Memory B cell (primary cell): ENCODE measurements around the gene MANEAL.

Experiments used
- ATAC-seq: fragments of 150-1000 bp; cut with Tn5 transposase; 2 replicates; pipeline ENCODE4 v1.10.0; 2021; ENCODE audit warnings: low read depth, mild to moderate bottlenecking, moderate library complexity
- DNase-seq, 2 donors: peaks; one replicate each; pipeline ENCODE4 v3.0.0; 2022; ENCODE audit warnings: low spot score in 2 of 2
- H3K27ac Mint-ChIP-seq: one replicate; pipeline ENCODE4 v1.8.0; 2022; ENCODE audit warnings: mild to moderate bottlenecking, moderate library complexity, mixed read lengths
- H3K27me3 Mint-ChIP-seq: one replicate; pipeline ENCODE4 v1.8.0; 2022; ENCODE audit warnings: mixed read lengths
- H3K36me3 Mint-ChIP-seq: one replicate; pipeline ENCODE4 v1.8.0; 2022; ENCODE audit warnings: mild to moderate bottlenecking, mixed read lengths
- H3K4me1 Mint-ChIP-seq: one replicate; pipeline ENCODE4 v1.8.0; 2022; ENCODE audit warnings: mixed read lengths
- H3K4me3 Mint-ChIP-seq: one replicate; pipeline ENCODE4 v1.8.0; 2022; ENCODE audit warnings: mild to moderate bottlenecking, moderate library complexity, mixed read lengths
- H3K9me3 Mint-ChIP-seq: one replicate; pipeline ENCODE4 v1.8.0; 2022; ENCODE audit warnings: mixed read lengths

MANEAL gene

DNA sequence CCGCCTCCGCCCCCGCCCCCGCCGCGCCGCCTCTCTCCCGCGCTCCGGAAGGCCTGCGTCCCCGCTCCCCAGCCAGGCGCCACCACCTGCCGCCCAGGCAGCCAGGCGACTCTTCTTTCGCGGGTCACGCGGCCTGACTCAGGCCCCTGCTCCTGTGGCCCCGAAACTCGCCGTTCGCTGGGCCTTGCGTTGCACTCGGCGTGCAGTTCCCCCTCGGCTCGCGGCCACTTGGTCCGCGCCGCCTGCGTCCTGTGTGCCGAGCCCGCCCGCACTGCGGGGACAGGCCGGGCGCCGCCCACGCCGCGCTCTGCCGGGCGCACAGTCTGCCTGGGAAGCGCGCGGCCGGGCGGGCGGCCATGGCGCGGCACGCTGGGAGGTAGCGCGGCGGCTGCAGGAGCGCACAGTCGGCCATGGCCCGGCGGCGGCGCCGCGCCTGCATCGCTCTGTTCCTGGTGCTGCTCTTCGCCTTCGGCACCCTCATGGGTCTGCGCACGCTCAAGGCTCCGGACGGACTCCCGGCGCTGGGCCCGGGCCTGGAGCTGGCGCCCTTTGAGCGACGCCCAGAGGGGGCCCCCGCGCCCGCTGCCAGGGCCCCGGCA, at the start of gene MANEAL:
TSS of gene MANEAL (plus strand) at position 75 of the 599 bp plus-strand sequence. CDS start at position 411, 336 bp downstream.
- peaks cover 5% of the 10 kb centered on the region for H3K27me3 Mint-ChIP-seq

GRCh38 chr1:37746806-37747205, 46.8 kb upstream of the MANEAL start:
- no peak for ATAC-seq
- no peak overlapping the region for H3K4me3 Mint-ChIP-seq
- DNase-seq, result no peak
- H3K27me3 Mint-ChIP-seq, result peaks cover 12% of the 10 kb centered on the region
- no peak overlapping the region for H3K27ac Mint-ChIP-seq
- H3K9me3 Mint-ChIP-seq, result peaks cover 4% of the 10 kb centered on the region
- peaks cover 3% of the 10 kb centered on the region for H3K36me3 Mint-ChIP-seq
- no peaks in the 10 kb centered on the region for H3K4me1 Mint-ChIP-seq

More for the DNA sequence above, at the start of gene MANEAL:
- ATAC-seq, result peak; percentile 90
- peak; percentile 36 to 52 for DNase-seq
- H3K4me3 Mint-ChIP-seq, result peak within 1 kb of the TSS; percentile 92
- peaks cover 17% of the 10 kb centered on the region for H3K4me1 Mint-ChIP-seq
- H3K36me3 Mint-ChIP-seq, result peaks cover 6% of the 10 kb centered on the region
- peak within 1 kb of the TSS; percentile 67 for H3K27ac Mint-ChIP-seq
- no peaks in the 10 kb centered on the region for H3K9me3 Mint-ChIP-seq

DNA sequence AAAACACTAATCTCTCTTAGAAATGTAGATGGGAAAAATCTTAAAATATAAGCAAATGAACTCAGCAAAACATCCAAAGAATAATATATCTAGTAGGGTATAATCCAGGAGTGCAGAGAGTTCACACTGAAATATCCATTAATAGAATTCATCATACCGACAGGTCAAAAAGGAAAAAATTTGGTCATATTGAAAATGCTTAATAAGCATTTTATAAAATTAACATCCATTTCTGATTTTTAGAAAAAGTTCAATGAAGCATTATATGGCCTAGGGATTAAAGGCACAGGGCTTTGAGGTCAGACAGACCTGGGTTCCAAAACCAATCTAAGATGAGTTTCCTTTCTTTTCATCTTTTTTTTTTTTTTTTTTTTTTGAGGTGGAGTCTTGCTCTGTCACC, 45.1 kb upstream of the MANEAL start:
- ATAC-seq (no peak), DNase-seq (no peak)
- Mint-ChIP-seq H3K4me1 (peaks cover 7% of the 10 kb centered on the region), H3K27ac (no peak overlapping the region), H3K4me3 (no peak overlapping the region), H3K36me3 (peaks cover 2% of the 10 kb centered on the region), H3K9me3 (peaks cover 4% of the 10 kb centered on the region), H3K27me3 (peaks cover 15% of the 10 kb centered on the region)

DNA sequence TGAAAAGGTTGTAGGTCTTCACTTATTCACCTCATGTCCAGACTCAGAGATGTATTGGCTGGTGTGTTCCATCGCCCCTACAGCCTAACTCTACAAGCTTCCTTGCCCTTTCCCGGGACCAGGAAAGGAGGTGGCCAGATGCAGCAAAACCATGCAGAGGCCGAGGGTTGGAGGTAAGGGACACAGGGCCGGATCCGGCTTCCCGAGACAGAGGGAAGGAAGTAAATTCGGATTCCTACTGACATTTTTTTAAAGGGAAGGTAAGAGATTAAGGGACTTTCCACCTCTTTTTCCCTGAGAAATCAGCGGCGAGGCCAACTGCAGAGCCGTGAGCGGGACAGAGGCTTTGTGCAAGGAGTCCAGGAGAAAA, 41.4 kb upstream of the MANEAL start:
- H3K4me3 Mint-ChIP-seq, result peak overlapping the region; percentile 83
- DNase-seq (no peak), ATAC-seq (no peak)
- peaks cover 7% of the 10 kb centered on the region for H3K4me1 Mint-ChIP-seq
- no peaks in the 10 kb centered on the region for H3K36me3 Mint-ChIP-seq
- H3K27me3 Mint-ChIP-seq, result peaks cover 9% of the 10 kb centered on the region
- H3K27ac Mint-ChIP-seq, result no peak overlapping the region
- no peaks in the 10 kb centered on the region for H3K9me3 Mint-ChIP-seq

DNA sequence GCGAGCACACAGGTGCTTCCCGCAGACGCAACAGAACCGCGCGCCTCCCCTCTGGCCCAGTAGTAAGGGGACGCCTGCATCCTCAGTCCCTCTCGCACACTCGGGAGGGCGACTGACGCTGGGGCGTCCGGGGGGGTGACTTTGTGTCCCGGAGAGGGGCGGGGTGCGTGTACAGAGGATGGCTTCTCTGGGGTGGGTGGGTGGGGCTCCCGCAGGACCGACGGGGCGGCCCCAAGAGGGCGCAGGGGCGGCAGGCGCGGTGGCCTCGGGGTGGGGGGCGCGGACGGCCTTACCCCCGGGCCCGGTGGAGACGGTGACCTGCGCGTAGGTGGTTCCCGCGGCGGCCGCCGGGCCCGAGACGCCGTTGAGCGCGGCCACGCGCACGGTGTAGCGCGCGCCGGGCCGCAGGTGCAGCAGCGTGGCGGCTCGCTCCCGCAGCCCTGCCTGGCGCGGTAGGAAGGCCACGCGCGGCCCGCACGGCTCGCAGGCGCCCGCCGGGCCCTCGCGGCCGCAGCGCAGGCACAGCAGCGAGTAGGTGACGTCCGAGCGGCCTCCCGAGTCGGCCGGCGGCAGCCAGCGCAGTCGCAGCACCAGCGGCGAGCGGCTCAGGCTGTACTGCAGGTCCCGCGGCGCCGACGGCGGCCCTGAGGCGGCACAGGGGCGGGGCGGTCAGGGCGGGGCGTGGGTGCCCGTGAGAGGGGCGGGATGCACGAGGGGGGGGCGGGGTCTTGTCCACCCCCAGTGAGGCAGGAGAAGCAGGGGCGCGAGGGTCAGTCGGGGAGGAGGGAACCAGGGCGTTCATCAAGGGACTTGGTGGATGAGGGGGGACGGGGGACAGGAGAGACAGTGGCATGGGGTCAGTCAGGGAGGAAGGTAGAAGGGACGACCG, 40.8 kb upstream of the MANEAL start:
- Mint-ChIP-seq H3K27me3 (peaks cover 7% of the 10 kb centered on the region), H3K9me3 (no peaks in the 10 kb centered on the region), H3K4me1 (peaks cover 7% of the 10 kb centered on the region), H3K4me3 (peak overlapping the region; percentile 83), H3K27ac (no peak overlapping the region), H3K36me3 (no peaks in the 10 kb centered on the region)
- ATAC-seq (peak; percentile 79), DNase-seq (peak; percentile 24 to 48)

GRCh38 chr1:37753473-37754321, 40.0 kb upstream of the MANEAL start:
- H3K27ac Mint-ChIP-seq, result no peak overlapping the region
- no peaks in the 10 kb centered on the region for H3K36me3 Mint-ChIP-seq
- H3K4me3 Mint-ChIP-seq, result peak overlapping the region; percentile 76
- peaks cover 7% of the 10 kb centered on the region for H3K4me1 Mint-ChIP-seq
- DNase-seq (no peak), ATAC-seq (no peak)
- no peaks in the 10 kb centered on the region for H3K9me3 Mint-ChIP-seq
- peaks cover 7% of the 10 kb centered on the region for H3K27me3 Mint-ChIP-seq

DNA sequence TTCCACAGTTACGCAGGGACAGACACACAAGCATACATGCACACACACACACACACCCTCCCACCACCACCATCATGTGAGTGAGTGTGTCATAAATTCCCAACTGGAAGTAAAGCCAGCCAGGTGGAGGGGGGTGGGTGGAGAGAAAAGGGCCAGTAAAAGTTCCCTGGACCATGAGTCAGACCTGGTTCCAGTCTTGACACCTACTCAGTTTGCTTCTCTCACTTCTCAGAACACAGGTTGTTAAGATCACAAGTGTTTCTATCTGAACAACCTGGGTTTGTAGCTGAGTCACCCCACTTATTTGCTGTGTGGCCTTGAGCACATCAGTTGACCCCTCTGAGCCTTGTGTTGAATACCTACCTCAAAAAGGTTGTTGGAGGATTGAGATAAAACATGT, 38.4 kb upstream of the MANEAL start:
- peaks cover 4% of the 10 kb centered on the region for H3K27me3 Mint-ChIP-seq
- no peak for DNase-seq
- peaks cover 7% of the 10 kb centered on the region for H3K4me1 Mint-ChIP-seq
- H3K9me3 Mint-ChIP-seq, result no peaks in the 10 kb centered on the region
- no peak for ATAC-seq
- H3K27ac Mint-ChIP-seq, result no peak overlapping the region
- no peaks in the 10 kb centered on the region for H3K36me3 Mint-ChIP-seq
- no peak overlapping the region for H3K4me3 Mint-ChIP-seq

GRCh38 chr1:37755951-37756560, 37.6 kb upstream of the MANEAL start:
- no peak overlapping the region for H3K4me3 Mint-ChIP-seq
- H3K27me3 Mint-ChIP-seq, result peaks cover 4% of the 10 kb centered on the region
- no peak overlapping the region for H3K27ac Mint-ChIP-seq
- DNase-seq (no peak), ATAC-seq (no peak)
- no peaks in the 10 kb centered on the region for H3K9me3 Mint-ChIP-seq
- no peaks in the 10 kb centered on the region for H3K36me3 Mint-ChIP-seq
- peaks cover 7% of the 10 kb centered on the region for H3K4me1 Mint-ChIP-seq

DNA sequence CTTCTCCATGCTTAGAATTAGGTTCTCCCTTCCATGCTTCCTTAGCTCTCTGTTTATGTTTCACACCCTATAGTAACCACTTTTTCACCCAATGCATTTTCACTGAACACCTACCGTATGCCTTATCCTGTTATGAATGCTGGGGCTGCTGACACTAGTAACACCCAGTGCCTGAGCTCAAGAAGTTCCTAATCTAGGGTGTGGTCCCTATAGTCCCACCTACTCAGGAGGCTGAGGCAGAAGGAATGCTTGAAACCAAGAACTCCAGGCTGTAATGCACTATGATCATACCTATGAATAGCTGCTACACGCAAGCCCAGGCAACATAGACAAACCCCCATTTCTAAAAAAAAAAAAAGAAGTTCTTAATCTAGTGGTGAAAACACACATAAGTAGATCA, 34.2 kb upstream of the MANEAL start:
- Mint-ChIP-seq H3K9me3 (no peaks in the 10 kb centered on the region), H3K4me3 (no peak overlapping the region), H3K36me3 (no peaks in the 10 kb centered on the region), H3K27me3 (peaks cover 7% of the 10 kb centered on the region), H3K27ac (no peak overlapping the region), H3K4me1 (no peaks in the 10 kb centered on the region)
- ATAC-seq (no peak), DNase-seq (no peak)

GRCh38 chr1:37761416-37762095, 32.1 kb upstream of the MANEAL start:
- Mint-ChIP-seq H3K27ac (no peak overlapping the region), H3K9me3 (peaks cover 2% of the 10 kb centered on the region)

GRCh38 chr1:37762516-37762915, 31.1 kb upstream of the MANEAL start:
- Mint-ChIP-seq H3K36me3 (peaks cover 2% of the 10 kb centered on the region), H3K27me3 (peaks cover 24% of the 10 kb centered on the region), H3K27ac (no peak overlapping the region), H3K4me3 (no peak overlapping the region), H3K4me1 (peaks cover 7% of the 10 kb centered on the region), H3K9me3 (peaks cover 2% of the 10 kb centered on the region)
- DNase-seq (no peak), ATAC-seq (no peak)

More at GRCh38 chr1:37761416-37762095, 32.1 kb upstream of the MANEAL start:
- Mint-ChIP-seq H3K36me3 (peaks cover 2% of the 10 kb centered on the region), H3K4me1 (peaks cover 7% of the 10 kb centered on the region), H3K27me3 (peaks cover 21% of the 10 kb centered on the region), H3K4me3 (no peak overlapping the region)
- no peak for ATAC-seq
- DNase-seq, result no peak

DNA sequence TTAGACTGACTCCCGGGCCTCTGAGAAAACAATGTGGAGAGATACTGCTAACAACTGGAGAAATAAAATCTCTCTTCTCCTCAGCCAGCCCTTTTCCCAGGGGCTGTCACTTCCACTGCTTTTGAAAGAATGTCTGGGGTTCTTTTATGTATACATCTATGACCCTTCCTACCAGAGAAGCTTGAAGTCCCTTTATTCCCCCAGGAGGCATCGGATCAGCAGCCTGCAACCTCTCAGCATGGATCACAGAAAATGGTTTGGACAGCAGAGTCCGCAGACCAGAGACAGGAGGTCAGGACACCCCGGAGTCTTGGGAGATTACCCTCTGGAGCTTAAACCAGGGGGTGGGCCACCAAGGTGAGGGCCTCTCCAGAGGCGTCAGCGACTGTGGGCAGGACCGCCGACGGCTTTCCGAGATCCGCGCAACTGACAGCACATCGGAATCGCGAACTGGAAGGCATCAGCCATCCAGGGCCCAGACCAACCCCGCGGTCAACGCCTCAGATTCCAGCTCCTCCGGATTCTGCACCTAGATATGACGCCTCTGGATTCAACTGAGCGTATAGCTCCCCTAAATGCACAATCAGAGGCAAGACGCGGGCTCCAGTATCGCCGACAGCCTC, 29.7 kb upstream of the MANEAL start:
- H3K4me3 Mint-ChIP-seq, result no peak overlapping the region
- DNase-seq (no peak), ATAC-seq (no peak)
- H3K36me3 Mint-ChIP-seq, result peaks cover 2% of the 10 kb centered on the region
- no peak overlapping the region for H3K27ac Mint-ChIP-seq
- peaks cover 2% of the 10 kb centered on the region for H3K9me3 Mint-ChIP-seq
- peaks cover 29% of the 10 kb centered on the region for H3K27me3 Mint-ChIP-seq
- H3K4me1 Mint-ChIP-seq, result peaks cover 7% of the 10 kb centered on the region

DNA sequence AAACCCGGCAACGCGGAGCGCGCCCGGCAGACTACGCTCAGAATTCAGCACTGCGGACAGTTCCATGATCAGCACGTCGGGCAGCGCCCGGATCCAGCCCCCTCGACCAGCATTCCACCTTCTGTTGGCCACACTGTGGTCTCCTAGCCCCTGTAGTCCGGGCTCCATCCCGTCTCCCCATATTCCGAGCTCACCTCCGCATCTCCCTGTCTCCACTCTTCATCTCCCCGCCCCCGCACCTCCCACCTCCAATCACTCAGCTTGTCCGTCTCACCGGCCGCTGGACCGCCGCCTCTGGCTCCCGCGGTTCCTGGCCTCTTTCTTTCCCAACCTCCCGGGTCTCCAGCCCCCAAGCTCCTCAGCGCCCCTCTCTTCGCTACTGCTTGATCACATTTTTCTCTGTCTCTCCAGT, 29.2 kb upstream of the MANEAL start:
- Mint-ChIP-seq H3K27me3 (peaks cover 32% of the 10 kb centered on the region), H3K4me3 (no peak overlapping the region), H3K36me3 (peaks cover 2% of the 10 kb centered on the region), H3K27ac (no peak overlapping the region), H3K9me3 (peaks cover 2% of the 10 kb centered on the region), H3K4me1 (peaks cover 7% of the 10 kb centered on the region)
- peak; percentile 33 for ATAC-seq
- DNase-seq, result peak; percentile 24 to 50
